ENCODE results near the gene CEP170B. TPM values are rescaled to one million over a fixed set of nuclear protein-coding genes. Genes with fewer than 3 reads are reported as not detected.

Gene CEP170B
- total RNA-seq, 2 donors from 2014 or later: 26.8 to 47.0 TPM

Other genes with a start within 250 kb of the CEP170B start
- gene INF2, start 175.7 kb upstream of the CEP170B start, total RNA-seq: 10 to 100 TPM; 70.5 to 78.7 TPM
- 10 to 100 TPM in 1 of 2 donors, 1 to 10 TPM in 1; 8.2 to 10.2 TPM for gene ADSS1, start 141.0 kb upstream of the CEP170B start, total RNA-seq
- gene SIVA1, start 112.1 kb upstream of the CEP170B start, total RNA-seq: 10 to 100 TPM; 58.3 to 66.1 TPM
- gene AKT1, start 69.5 kb upstream of the CEP170B start, total RNA-seq: 100 to 1,000 TPM; 115 to 143 TPM
- 1 to 10 TPM; 3.3 to 3.8 TPM for gene ZBTB42, start 64.2 kb upstream of the CEP170B start, total RNA-seq
- under 1 TPM in 1 of 2 donors, not detected in 1; 0.24 TPM for gene PLD4, start 59.6 kb downstream of the CEP170B start, total RNA-seq
- 100 to 1,000 TPM; 242 to 274 TPM for gene AHNAK2, start 113.1 kb downstream of the CEP170B start, total RNA-seq
- 1 to 10 TPM; 4.7 to 5.6 TPM for gene CLBA1, start 120.5 kb downstream of the CEP170B start, total RNA-seq
- gene CDCA4, start 155.8 kb downstream of the CEP170B start, total RNA-seq: 1 to 10 TPM; 4.3 to 4.8 TPM
- gene GPR132, start 200.2 kb downstream of the CEP170B start, total RNA-seq: 1 to 10 TPM; 1.8 to 3.1 TPM